HEK293T (cell line): ENCODE measurements around the gene DOK1.

ENCODE experiments used
- CTCF ChIA-PET: fragments of 350-600 bp; formaldehyde crosslinking; extraction: SDS; loops from one replicate; lab custom pipeline; 2021; ENCODE audit warnings: antibody characterized with exemption, inconsistent platforms; lab: Yijun Ruan, JAX
- POLR2A ChIA-PET: fragments of 350-600 bp; formaldehyde crosslinking; extraction: SDS; loops from one replicate; lab custom pipeline; 2020; ENCODE audit warnings: antibody characterized with exemption, inconsistent platforms; lab: Yijun Ruan, JAX
- DNase-seq: peaks from one replicate; pipeline ENCODE4 v3.0.0; 2012; ENCODE audit warnings: mixed read lengths; ENCODE audit errors: extremely low spot score
- ARNT ChIP-seq: fragments of 450-650 bp; IDR thresholded peaks from 2 replicates; pipeline ENCODE4 v1.6.1; 2017; ENCODE audit warnings: mild to moderate bottlenecking
- BHLHE40 ChIP-seq: fragments of 450-650 bp; IDR thresholded peaks from 2 replicates; pipeline ENCODE4 v1.6.1; 2016; ENCODE audit warnings: mild to moderate bottlenecking, moderate library complexity, borderline replicate concordance
- CTBP1 ChIP-seq: fragments of 450-650 bp; IDR thresholded peaks from 2 replicates; pipeline ENCODE4 v1.6.1; 2016; ENCODE audit warnings: borderline replicate concordance
- ELF4 ChIP-seq: fragments of 450-650 bp; IDR thresholded peaks from 2 replicates; pipeline ENCODE4 v1.6.1; 2017; ENCODE audit warnings: antibody characterized with exemption
- FOXA1 ChIP-seq: fragments of 450-650 bp; IDR thresholded peaks from 2 replicates; pipeline ENCODE4 v1.6.1; 2016; ENCODE audit warnings: mild to moderate bottlenecking
- FOXK2 ChIP-seq: fragments of 450-650 bp; IDR thresholded peaks from 2 replicates; pipeline ENCODE4 v1.6.1; 2016; ENCODE audit warnings: mild to moderate bottlenecking
- FOXM1 ChIP-seq: fragments of 450-650 bp; IDR thresholded peaks from 2 replicates; pipeline ENCODE4 v1.6.1; 2017; ENCODE audit warnings: mild to moderate bottlenecking, borderline replicate concordance
- HDGF ChIP-seq: fragments of 450-650 bp; IDR thresholded peaks from 2 replicates; pipeline ENCODE4 v1.6.1; 2017; ENCODE audit warnings: antibody characterized with exemption, borderline replicate concordance
- L3MBTL2 ChIP-seq: fragments of 450-650 bp; conservative IDR thresholded peaks from 2 replicates; pipeline ENCODE4 v1.6.1; 2016; ENCODE audit warnings: mild to moderate bottlenecking
- LEF1 ChIP-seq: fragments of 450-650 bp; IDR thresholded peaks from 2 replicates; pipeline ENCODE4 v1.6.1; 2017; ENCODE audit warnings: mild to moderate bottlenecking, borderline replicate concordance
- NFRKB ChIP-seq: fragments of 450-650 bp; IDR thresholded peaks from 2 replicates; pipeline ENCODE4 v1.6.1; 2016; ENCODE audit warnings: mild to moderate bottlenecking, moderate library complexity
- PKNOX1 ChIP-seq: fragments of 450-650 bp; IDR thresholded peaks from 2 replicates; pipeline ENCODE4 v1.6.1; 2016
- SP1 ChIP-seq: fragments of 450-650 bp; IDR thresholded peaks from 2 replicates; pipeline ENCODE4 v1.6.1; 2017
- SUZ12 ChIP-seq: fragments of 450-650 bp; IDR thresholded peaks from 2 replicates; pipeline ENCODE4 v1.6.1; 2016; ENCODE audit warnings: mild to moderate bottlenecking
- TARDBP ChIP-seq: fragments of 450-650 bp; IDR thresholded peaks from 2 replicates; pipeline ENCODE4 v1.6.1; 2016
- ZNF384 ChIP-seq: fragments of 450-650 bp; IDR thresholded peaks from 2 replicates; pipeline ENCODE4 v1.6.1; 2016

Gene DOK1

GRCh38 chr2:74578408-74578807, 23.9 kb downstream of the DOK1 start:
- ChIA-PET POLR2A (no interaction called here), CTCF (no interaction called here)
- no peak for DNase-seq
- TF ChIP-seq FOXA1: no peak
- TF ChIP-seq FOXM1: no peak

GRCh38 chr2:74581463-74581862, 26.9 kb downstream of the DOK1 start:
- POLR2A ChIA-PET: interaction anchor here (0.9 to 1.3 kb wide), 2 partner anchors 99 to 109 kb away, joined by 3 read pairs; partner anchors contain the start of genes CCDC142, MRPL53 and TTC31
- CTCF ChIA-PET: no interaction called here
- no peak for DNase-seq
- TF ChIP-seq CTBP1 (no peak), TARDBP (no peak), FOXK2 (no peak), ZNF384 (no peak), FOXM1 (no peak), ARNT (no peak), HDGF (no peak), BHLHE40 (no peak), L3MBTL2 (no peak), SUZ12 (no peak), LEF1 (no peak), SP1 (no peak), NFRKB (no peak), FOXA1 (no peak), ELF4 (no peak), PKNOX1 (no peak)

- CTCF ChIA-PET: no interaction called here
- TF ChIP-seq LEF1 (no peak), ZNF384 (no peak), PKNOX1 (no peak), HDGF (no peak), BHLHE40 (no peak), ELF4 (no peak), FOXA1 (no peak), SP1 (no peak), NFRKB (no peak), SUZ12 (no peak), L3MBTL2 (no peak), FOXM1 (no peak)
- POLR2A ChIA-PET: interaction anchor here (0.9 to 1.3 kb wide), 3 partner anchors 73 to 110 kb away, joined by 3 read pairs; partner anchors contain the start of genes CCDC142, MRPL53 and TTC31
These were observed 27.7 kb downstream of the DOK1 start for GRCh38 chr2:74582184-74582583.

GRCh38 chr2:74583504-74583903, 29.0 kb downstream of the DOK1 start:
- CTCF ChIA-PET: interaction anchor here (0.7 kb wide), 1 partner anchor 11 kb away, joined by 3 read pairs; no protein-coding TSS in a partner anchor
- POLR2A ChIA-PET: interaction anchor here (0.6 to 1.0 kb wide), 2 partner anchors 9 to 34 kb away, joined by 3 read pairs; no protein-coding TSS in a partner anchor
- no peak for TF ChIP-seq FOXK2
- no peak for TF ChIP-seq HDGF
- no peak for TF ChIP-seq FOXA1
- no peak for TF ChIP-seq LEF1
- no peak for TF ChIP-seq PKNOX1
- TF ChIP-seq L3MBTL2: no peak
- TF ChIP-seq BHLHE40: no peak
- no peak for TF ChIP-seq ZNF384
- no peak for TF ChIP-seq ELF4
- TF ChIP-seq NFRKB: no peak
- TF ChIP-seq FOXM1: no peak
- no peak for TF ChIP-seq CTBP1
- TF ChIP-seq TARDBP: no peak
- no peak for TF ChIP-seq ARNT
- TF ChIP-seq SUZ12: no peak
- no peak for TF ChIP-seq SP1
- no peak for DNase-seq

More at GRCh38 chr2:74582184-74582583, 27.7 kb downstream of the DOK1 start:
- no peak for DNase-seq

- CTCF ChIA-PET: no interaction called here
- POLR2A ChIA-PET: interaction anchor here (3.0 kb wide), 1 partner anchor 54 kb away, joined by 10 read pairs; the partner anchor contains the start of genes AUP1 and HTRA2
- no peak for DNase-seq
- TF ChIP-seq ARNT (no peak), SP1 (no peak), FOXM1 (no peak), PKNOX1 (no peak), CTBP1 (no peak), ZNF384 (no peak), TARDBP (no peak)
These were observed 29.6 kb downstream of the DOK1 start for GRCh38 chr2:74584088-74584645.
